ENCODE measurements around the gene GTF2IRD1.

GTF2IRD1 gene

DNA sequence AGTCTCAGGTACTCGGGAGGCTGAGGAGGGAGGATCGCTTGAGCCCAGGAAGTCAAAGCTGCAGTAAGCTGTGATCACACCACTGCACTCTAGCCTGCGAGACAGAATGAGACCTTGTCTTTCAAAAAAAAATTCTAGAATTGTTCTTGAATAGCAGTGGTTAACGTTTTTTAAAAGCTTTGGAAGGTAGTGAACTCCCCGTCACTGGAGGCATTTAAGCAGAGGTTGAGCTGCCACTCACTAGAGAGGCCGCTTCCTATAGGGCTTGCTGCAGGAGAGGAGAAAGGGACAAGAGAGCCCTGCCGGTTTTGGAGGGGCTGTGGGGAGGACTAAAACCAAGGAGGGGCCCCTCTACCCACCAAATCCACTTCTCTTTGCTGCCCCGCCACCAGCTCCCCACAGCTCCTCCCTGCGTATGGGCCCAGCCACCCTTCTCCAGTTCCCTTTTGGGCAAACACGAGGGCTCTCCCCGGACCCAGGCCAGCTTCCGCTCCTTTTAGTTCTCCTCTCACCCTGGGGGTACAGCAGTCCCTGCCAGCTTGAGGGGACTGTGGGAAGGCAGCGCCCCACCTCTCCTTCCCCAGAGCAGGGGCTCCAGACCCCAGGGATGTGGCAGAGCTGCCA, 116.9 kb downstream of the GTF2IRD1 start:
- DNase-seq: no peak

DNA sequence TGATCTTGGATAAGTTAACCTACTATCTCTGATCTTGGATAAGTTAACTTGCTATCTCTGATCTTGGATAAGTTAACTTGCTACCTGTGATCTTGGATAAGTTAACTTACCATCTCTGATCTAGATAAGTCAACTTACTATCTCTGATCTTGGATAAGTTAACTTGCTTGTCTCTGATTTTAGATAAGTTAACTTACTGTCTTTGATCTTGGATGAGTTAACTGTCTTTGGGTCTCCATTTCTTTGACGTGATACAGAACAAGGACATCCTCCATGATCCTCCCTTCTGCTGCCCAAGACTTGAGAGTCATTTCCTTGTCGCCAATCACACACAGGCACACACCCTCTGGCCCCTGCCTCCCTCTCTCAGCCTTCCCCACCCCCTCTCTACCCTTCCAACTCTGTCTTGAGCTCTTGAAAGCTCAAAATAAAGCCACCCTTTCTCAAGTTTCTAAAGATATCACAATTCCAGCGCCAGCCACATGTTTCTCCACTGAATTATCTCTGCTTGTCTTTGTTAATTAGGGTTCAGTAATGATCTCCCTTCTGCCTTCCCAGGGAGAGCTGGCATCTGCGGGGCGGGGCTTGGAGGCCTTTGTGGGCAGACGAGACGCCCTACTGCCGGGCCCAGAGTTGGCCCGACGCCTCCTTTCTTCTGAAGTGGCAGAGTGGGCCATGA, 118.7 kb downstream of the GTF2IRD1 start:
- DNase-seq: no peak

DNA sequence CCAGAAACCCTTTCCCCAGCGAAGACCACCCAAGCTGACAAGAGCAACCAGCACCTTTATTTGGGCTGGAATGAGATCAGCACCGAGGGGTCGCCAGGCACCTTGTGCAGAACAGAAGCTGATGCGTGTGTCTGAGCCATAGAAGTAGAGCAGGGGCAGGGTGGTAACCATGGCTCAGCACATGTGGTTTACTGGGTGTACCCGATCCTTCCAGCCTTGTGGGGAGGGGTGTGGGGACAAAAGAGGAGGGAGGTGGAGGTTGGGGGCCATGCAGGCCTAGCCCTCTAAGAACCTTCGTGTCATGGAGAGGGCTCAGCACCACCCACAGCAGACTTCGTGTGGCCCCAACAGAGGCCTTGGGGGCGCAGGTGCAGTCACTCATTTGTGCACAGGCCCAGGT, 119.8 kb downstream of the GTF2IRD1 start:
- DNase-seq: no peak

DNA sequence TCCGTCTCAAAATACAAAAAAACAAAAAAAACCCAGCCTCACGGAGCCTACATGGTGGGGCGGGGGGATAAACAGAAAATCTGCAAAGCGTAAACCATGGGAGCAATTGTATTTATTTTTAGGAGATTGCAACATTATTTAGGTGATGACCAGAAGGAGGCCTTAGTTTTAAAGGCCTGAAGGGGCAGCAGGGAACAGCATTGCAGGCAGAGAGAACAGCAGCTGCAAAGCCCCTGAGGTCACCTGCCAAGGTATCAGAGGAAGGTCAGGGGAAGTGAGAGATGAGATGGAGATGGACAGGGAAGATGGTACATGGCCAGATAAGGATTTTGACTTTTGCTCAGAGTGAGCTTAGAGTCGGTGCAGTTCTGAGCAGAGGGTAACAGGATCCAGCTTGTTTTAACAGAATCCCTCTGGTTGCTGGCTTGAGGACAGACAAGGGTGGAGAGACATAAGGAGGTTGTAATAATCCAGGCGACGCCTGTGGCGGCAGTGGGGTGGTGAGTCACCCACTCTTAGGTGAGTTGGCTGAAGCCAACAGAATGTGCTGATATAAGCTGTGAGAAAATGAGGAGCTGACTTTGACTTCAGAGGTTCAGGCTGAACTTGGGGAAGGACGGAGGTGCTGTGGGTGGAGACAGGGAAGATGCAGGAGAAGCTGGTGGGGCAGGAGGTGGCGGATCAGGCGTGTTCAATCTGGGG, 121.5 kb downstream of the GTF2IRD1 start:
- DNase-seq: no peak

DNA sequence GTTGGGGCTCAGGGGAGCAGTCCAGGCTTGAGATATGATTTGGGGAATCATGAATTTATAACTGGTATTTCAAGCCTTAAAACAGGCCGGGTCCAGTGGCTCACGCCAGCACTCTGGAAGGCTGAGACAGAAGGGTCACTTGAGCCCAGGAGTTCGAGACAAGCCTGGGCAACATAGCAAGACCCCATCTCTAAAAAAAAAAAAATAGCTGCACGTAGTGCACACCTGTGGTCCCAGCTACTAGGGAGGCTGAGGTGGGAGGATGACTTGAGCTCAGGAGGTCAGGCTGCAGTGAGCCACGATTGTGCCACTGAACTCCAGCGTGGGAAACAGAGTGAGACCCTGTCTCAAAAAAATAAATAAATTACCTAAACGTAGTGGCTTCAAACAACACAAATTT, 122.1 kb downstream of the GTF2IRD1 start:
- DNase-seq: no peak

DNA sequence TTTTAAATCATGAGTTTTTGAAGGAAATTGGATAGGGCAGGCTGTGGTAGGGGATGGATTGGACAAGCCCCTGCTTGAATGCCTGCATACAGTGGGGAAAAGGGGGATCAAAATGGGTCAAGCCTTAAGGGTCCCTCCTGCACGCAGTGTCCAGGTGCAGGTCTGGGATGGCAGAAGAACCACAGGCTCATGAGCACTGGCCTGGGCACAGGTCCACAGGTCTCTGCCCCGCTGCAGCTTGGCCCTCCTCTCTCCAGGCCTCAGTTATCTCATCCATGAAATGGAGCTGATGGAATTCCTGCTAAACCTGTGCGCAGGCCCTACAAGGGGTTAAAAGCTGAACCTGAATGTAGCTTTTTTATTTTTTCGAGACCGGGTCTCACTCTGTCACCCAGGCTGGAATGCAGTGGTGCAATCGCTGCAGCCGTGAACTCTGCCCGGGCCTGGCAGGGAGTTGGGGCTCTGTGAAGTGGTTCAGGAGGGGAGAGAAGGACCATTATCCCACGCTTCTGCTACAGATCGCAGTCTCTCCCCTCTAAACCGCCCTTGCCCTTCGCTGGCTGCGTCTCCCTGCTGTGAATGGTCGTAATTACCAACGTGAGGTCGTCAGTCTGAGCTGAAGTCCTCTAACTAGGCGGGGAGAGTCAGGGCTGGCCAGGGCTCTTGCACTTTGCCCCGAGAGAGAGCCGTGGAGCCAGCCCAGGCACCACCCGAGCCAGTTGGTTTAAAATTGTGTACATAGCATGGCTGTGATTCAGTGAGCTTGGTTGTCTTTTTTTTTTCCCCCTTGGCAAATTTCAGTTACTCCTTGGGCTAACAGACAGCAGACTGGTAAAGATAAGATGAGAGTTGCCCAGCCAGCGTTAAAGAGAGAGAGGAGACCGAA, 126.3 kb downstream of the GTF2IRD1 start:
- DNase-seq: no peak

DNA sequence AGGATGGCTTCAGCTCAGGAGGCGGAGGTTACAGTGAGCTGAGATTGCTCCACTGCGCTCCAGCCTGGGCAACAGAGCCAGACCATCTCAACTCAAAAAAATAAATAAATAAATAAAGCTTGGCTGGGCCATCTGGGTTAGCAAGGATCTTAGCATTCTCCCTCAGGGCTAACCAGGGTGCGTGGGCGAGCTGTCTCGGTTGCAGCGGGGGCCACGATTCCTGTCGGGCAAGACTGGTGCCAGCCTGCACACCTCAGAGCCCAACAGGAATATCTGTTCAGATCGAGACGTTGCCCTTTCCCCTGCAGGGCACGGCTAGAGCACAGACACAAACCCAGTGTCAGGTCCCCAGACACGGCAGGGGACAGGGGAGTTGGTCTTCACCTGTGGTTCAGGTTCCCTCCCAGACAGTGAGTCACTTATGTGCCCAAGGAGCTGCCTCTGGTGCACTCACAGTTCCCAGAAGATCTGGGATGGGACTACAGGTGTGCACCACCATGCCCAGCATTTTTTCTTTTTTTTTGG, 128.3 kb downstream of the GTF2IRD1 start:
- DNase-seq: no peak

DNA sequence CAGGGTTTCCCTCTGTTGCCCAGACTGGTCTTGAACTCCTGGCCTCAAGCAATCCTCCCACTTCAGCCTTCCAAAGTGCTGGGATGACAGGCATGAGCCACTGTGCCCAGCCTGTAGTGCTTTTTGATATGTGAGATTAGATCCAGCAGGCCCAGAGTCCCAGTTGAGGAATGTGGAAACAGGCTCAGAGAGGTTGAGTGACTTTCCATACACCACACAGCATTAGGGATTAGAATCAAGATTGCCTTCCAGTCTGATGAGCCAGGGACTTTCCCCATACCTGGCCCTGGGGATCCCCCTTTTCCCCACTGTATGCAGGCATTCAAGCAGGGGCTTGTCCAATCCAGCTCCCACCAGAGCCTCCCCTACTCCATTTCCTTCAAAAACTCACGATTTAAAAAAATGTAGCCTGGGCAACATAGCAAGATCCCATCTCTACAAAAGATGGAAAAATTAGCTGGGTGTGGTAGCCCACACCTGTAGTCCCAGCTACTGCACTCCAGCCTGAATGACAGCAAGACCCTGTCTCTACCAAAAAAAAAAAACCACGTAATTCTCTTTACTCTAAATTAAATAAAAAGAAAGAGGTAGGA, 128.8 kb downstream of the GTF2IRD1 start:
- DNase-seq: no peak

DNA sequence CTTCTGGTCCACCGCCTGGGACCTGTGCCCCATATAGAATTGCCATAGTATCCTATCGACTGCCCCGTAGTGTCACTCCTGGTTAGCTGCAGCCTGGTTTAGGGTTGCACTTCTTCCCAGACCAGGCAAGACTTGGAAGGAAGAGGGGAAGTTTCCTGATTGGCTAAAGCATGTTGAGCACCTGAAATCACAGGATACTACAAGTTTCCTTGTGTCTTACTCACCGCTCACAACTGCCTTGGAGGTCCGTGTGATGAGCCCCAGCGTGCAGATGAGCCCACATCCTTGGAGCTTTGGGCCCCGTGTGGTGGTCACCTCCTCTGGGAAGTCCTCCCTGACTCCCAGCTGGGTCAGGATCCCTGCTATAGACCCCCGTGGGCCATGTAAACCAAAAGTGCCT, 129.9 kb downstream of the GTF2IRD1 start:
- no peak for DNase-seq

DNA sequence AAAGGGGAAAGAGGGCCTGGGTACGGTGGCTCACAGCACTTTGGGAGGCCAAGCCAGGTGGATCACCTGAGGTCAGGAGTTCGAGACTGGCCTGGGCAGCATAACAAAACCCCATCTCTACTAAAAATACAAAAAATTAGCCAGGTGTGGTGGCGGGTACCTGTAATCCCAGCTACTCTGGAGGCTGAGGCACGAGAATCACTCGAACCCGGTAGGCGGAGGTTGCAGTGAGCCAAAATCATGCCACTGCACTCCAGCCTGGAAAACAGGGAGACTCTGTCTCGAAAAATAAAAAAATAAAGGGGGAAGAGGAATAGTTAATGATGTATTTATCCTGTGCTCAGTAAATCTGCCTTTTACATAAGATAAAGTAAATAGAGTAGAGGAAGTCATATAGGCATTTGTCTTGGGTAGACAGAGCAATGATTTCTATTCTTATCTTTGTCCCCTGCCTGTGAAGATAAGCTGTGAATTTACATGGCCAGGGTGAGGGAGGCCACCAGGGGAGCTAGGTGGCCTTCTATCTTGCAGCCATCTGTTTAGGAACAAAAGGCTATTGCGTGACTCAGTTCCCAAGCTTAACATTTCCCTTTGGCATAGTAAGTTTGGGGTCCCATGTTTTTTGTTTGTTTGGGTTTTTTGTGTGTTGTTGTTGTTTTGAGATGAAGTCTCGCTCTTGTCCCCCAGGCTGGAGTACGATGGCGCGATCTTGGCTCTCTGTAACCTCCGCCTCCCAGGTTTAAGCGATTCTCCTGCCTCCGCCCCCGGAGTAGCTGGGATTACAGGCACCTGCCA, 130.7 kb downstream of the GTF2IRD1 start:
- no peak for DNase-seq

DNA sequence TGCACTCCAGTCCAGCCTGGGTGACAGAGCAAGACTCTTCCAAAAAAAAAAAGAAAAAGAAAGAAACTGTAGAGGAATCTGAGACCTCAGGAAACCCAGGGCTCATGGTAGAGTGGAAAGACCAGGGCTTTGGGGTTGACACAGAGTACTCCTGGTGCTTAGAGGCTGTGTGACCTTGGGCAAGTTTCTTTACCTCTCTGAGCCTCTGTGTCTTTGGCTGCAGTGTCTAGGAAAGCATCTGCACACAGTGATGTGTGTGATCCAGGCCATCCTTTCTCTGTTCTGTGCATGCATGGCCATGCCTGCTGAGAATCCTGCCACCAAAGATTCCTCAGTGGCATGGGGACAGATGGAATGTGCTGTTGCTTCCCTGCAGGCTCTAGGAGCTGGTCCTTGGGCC, 132.1 kb downstream of the GTF2IRD1 start:
- DNase-seq: no peak

DNA sequence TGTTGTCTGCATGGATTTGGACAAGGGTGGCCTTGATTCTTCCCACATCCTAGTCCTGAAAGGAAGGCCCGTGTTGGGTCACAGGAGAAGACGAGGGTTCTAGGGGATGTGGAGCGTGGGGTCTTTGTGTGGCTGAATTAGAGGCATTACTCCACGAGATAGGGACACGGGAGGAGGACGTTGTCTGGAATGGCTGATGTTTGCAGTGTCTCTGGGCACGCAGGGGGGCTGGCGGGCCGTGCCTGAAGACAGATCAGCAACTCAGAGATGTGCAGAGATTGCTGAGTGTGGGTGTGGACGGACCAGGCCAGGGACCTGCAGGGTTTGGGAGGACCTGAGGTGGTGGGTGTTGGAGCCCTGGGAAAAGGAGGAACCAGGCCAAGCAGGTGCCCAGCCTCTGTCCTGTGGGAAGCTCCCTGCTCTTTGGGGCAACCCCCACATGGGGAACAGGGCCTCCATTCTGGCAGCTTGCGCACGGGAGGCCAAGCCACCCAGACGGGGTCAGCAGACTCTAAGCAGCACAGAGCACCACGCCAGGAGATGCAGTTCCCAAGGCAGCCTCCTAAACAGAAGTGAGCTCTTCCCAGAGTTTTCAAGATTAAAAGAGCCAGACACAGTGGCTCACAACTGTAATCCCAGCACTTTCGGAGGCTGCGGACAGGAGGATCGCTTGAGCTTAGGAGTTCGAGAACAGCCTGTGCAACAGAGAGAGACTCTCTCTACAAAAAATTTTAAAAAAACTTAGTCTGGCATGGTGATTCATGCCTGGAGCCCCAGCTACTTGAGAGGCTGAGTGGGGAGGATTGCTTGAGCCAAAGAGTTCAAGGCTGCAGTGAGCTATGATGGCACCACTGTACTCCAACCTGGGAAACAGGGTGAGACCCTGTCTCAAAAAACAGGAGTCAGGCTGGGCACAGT, 132.8 kb downstream of the GTF2IRD1 start:
- DNase-seq: no peak

DNA sequence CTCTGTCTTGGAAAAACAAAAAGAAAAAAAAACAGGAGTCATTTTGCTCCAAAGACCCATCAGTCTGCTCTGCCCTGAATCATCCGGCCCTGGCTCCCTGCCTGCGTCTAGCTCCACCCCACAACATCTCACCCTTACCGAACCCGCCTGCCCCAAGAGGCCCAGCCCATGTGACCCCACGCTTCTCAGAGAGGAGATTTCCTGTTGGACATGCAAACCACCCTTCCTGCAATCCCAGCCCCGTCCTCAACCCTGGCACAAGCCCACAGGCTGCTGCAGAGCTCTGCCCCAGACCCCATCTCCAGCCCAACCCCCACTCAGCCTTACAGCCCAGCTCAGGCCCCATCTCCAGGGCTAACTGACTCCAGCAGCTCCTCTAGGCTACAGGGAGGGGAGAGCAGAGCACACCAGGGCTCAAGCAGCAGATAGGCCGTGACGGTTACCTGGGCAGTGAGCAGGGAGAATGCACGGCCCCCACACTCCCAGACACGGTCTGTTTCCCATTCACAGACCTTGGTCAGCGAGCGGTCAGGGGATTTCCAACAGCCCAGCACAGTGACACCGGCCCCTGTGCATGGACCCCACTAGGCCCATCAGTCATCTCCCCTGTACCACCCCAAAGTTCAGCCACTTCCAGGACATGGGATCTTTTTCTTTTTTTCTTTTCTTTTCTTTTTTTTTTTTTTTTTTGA, 133.9 kb downstream of the GTF2IRD1 start:
- no peak for DNase-seq

DNA sequence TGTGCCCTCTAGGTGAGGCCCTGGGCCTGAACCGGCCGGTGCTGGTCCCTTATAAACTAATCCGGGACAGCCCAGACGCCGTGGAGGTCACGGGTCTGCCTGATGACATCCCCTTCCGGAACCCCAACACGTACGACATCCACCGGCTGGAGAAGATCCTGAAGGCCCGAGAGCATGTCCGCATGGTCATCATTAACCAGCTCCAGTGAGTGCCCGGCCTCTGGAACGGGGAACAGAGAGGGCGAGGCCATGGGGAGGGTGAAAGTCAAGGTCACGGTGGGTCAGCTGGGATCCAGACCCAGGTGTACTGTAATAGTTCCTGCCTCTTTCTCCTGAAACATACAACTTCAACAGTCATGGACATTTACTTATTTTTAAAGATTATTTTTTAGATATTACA, 137.1 kb downstream of the GTF2IRD1 start:
- DNase-seq: no peak

DNA sequence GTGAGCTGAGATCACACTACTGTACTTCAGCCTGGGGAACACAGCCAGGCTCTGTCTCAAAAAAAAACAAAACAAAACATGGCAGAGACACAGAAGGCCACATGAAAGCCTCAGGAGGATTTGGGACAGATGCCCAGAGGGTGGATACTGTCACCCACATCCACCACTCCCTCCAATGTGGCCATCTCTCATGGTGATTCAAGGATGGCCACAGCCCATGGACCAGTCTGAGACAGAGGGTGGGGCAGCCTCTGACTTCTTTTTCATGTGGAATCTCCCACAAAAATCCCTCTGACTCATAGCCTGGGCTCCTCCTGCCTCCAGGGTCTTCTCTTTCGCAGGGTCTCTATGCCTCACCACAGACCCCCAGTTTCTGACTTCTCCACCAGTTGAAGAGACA, 144.9 kb downstream of the GTF2IRD1 start:
- no peak for DNase-seq

DNA sequence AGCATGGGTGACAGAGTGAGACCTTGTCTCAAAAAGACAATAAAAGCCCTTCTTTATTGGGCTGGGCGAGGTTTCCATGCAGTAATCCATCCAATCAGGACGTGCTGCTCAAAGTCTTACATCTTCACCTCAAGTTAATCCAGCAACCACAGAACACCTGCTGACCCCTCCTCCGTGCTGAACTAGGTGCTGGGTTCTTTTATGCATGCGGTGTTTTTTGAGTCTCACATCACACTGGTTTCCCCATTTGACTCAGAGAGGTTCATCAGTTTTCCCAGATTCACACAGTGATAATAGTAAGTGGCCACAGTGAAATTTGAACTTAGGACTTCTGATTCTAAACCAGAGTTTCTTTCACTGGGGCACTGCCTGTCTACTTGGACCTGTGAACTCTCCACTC, 145.5 kb downstream of the GTF2IRD1 start:
- DNase-seq: no peak

DNA sequence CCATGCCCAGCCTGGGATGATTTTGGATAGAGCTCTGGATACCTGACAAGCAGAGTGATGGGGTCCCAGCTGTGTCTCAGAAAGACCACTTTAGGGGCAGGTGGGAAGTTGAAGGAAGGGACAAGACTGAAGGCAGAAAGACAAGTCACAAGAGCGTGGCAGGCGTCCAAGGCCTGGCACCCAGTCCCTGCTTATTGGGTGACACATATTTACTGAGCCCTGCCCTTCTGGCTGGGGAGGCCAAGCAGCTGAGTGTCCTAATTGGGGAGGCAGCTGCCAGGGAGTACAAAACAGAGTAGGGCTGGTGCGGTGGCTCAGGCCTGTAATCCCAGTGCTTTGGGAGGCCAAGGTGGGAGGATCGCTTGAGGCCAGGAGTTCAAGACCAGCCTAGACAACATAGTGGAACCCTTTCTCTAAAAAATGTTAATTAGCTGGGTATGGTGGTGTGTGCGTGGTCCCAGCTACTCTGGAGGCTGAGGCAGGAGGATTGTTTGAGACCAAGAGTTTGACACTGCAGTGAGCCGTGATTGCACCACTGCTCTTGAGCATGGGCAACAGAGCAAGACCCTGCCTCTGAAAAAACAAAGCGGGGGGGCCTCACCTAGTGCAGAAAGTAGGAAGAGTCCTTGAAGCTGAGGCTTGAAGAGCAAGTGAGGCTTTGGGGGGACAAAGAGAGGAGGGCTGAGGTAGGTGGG, 150.8 kb downstream of the GTF2IRD1 start:
- DNase-seq: no peak

DNA sequence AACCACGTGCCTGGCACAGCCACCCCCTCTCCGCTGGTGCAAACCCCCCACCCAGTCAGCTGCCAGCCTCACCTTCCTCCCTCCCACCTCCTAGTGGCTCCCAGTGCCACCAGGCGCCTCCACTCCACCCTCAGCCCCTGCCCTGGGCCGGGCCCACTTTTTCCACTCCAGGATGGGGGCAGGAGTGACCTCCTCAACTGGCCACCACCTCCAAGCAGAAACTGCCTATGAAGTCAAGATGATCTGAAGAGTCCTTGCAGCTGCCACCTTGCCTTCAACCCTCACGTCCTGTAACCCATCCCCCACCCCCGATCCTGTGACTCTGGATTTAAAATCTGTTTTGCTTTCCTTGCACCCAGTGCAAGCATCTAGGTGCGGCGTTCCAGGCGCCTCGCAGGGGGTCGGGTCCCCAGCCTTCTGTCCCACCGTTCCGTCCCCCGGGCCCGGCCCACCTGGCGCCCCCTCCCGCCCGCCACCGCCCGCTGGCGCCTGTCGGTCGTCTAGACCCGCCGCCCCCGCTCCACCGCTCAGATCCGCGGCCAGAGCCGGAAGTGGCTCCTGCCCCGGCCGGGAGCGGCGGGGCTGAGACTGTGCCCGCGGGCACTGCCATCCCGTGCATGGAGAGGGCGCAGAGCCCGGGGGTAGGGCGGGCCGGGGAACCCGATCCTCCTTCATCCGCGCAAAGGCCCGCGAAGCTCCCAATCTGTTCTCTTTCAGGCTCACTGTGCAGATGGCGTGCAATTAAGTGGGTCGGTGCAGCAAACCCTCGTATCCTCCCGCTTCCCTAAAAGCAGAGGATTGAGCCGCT, 152.6 kb downstream of the GTF2IRD1 start:
- DNase-seq: no peak
